ENCODE measurements around the gene GABPB1.

The GABPB1 gene

DNA sequence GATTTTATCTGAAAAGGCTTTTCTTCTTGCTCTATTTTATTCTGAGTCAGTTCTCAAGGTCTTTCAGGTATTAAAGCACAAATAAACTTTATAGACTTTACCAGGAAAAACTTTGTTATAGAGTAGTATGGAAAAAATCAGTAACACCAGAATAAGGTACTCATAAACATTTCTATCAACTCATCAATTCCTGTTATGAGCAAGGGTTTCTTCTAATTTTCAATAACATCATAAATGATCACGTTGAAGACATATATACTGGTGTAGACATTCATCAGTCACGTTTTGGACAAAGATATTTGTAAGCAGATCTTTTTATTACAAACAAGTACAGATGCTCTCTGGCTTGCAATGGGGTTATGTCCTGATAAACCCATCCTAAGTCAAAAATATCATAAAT is 79.9 kb downstream of the GABPB1 start:
- DNase-seq: no peak

DNA sequence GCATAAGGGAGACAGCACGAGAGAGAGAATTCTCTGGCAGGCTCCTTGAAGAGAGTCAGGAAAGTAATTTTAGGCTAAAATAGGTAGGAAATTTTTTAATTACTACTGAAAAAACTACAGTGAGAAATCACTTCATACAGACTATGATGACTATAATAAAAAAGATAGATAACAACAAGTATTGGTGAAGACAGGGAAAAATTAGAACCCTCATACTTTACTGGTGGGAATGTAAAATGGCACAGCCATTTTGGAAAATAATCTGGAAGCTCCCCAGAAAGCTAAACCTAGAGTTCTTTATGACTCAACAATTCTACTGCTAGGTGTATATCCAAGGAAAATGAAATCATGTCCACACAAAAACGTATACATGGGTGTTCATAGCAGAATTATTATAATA is 87.4 kb downstream of the GABPB1 start:
- no peak for DNase-seq

- no peak for DNase-seq
Observed at GRCh38 chr15:50265620-50266019, 89.4 kb downstream of the GABPB1 start, which contains the start of gene HDC. TSS of gene HDC (minus strand) at chr15:50265726. CDS start at chr15:50265623, 103 bp downstream.

DNA sequence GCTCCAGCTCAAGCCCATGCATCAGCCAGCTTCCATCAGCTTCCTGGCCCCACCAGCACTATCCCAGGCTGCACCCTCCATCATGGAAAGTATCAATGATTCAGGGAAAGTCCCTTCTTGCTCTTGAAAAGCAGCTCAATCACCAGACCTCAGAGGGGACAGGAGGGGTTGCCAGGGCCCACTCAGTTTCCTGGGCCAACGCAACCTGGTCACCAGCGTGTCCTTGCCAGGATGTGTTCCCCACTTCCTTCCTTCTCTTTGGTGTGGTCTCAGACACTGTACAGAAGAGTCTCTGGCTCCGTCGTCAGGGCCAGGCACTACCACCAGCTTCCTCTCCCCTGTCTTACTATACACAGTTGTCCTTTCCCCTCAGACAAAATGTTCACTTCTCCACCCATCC is 92.5 kb downstream of the GABPB1 start:
- no peak for DNase-seq

DNA sequence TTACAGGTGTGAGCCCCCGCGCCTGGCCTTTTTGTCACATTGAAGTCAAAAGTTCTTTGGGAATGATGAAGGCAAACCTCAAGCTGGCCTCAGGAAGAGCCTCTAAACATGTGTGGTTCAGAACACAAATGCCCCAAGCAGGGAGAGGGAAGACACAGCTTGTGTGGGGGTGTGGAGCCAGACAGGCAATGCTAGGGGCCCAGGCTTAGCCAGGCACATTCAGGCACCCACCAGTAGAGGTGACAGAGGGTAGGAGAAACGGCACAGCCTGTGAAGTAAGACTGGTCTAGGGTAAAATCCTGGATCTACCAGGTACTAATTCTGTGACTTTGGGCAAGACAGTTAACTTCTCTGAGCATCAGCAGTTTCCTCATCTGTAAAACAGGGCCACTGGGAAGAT is 93.0 kb downstream of the GABPB1 start:
- no peak for DNase-seq

DNA sequence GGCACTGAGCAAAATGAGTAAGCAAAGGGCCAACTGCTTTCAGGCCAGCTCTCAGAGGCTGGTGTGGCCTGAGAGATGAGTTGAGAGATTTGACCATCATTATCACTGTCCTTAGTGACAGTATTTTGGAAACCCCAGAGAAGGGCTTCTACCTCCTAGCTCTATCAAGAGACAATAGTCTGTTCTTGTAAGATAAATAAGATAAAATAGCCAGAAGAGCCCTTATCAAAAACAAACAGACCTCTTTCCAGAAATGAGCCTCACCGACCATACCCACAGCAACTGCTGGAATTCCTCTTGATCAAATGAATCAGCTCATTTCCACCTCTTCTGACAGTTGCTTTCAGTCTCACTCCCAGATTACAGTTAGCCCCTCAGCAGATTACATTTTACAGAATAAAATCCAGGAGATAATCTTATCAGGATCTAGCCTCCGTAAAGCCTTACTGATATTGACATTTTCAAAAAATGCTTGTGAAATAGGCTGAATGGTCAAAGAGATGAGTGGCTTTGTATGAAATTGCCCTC is 94.0 kb downstream of the GABPB1 start:
- DNase-seq: no peak

DNA sequence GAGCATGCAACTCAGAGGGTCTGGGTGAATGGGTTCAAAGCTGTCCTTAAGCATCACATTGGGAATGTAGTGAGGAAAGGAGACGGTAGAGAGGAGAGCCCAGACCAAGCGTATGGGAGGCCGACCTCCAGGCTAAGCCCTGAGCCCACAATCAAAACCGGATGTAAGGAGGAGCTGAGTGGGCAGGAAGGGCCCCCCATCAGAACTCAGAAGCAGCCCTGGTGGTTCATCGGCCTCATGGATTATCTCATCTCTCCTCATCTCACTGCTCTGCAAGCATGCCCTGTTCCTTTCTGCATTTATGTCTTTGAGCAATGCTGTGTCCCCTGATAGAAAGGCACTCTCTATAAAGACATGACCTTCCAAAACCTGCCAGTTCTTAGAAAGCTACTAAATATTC is 95.7 kb downstream of the GABPB1 start:
- DNase-seq: no peak

DNA sequence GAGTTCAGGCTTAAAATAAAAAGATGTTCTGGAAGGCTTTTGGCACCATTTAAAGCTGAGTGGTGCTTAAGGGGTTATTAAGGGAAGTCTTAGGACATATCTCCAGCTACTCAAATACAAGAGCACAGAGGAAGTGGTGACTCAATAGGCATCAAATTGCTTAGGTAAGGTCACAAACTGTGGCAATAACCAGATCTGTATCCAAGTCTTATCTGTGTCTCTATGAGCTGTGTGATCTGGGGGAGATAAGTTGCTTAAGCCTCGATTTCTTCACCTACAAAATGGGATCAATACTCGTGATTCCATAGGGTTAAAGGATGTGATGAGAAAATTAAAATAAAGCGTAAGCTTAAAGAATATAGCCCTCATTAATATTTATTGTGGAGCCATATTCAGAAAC is 97.1 kb downstream of the GABPB1 start:
- DNase-seq: no peak

GRCh38 chr15:50257332-50257731 is 97.7 kb downstream of the GABPB1 start:
- no peak for DNase-seq

- DNase-seq: no peak
Observed at GRCh38 chr15:50256188-50257041, 98.6 kb downstream of the GABPB1 start.

DNA sequence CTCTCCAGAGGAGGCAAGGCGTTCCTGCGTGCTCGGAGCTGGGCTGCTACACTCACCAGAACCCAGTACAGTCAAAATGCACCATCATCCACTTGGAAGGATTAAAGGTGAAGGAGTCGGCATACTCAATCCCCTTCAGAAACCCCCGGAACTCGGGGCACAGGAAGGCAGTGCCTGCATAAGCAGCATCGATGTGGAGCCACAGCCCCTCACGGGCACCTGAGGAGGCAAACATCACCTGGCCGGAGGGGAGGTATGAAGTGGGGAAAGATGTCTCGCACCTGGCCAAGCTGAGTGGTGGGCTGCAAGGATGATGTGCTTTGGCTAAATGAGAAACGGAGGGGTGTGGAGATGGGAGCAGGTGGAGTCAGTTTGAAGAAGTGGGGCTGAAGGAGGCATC is 102.4 kb downstream of the GABPB1 start:
- no peak for DNase-seq

GRCh38 chr15:50251638-50252182 is 103.3 kb downstream of the GABPB1 start:
- no peak for DNase-seq

- no peak for DNase-seq
Observed at GRCh38 chr15:50250760-50251394, 104.1 kb downstream of the GABPB1 start.

GRCh38 chr15:50249704-50250103 is 105.3 kb downstream of the GABPB1 start:
- no peak for DNase-seq

- no peak for DNase-seq
Observed at GRCh38 chr15:50248994-50249582, 105.9 kb downstream of the GABPB1 start.

DNA sequence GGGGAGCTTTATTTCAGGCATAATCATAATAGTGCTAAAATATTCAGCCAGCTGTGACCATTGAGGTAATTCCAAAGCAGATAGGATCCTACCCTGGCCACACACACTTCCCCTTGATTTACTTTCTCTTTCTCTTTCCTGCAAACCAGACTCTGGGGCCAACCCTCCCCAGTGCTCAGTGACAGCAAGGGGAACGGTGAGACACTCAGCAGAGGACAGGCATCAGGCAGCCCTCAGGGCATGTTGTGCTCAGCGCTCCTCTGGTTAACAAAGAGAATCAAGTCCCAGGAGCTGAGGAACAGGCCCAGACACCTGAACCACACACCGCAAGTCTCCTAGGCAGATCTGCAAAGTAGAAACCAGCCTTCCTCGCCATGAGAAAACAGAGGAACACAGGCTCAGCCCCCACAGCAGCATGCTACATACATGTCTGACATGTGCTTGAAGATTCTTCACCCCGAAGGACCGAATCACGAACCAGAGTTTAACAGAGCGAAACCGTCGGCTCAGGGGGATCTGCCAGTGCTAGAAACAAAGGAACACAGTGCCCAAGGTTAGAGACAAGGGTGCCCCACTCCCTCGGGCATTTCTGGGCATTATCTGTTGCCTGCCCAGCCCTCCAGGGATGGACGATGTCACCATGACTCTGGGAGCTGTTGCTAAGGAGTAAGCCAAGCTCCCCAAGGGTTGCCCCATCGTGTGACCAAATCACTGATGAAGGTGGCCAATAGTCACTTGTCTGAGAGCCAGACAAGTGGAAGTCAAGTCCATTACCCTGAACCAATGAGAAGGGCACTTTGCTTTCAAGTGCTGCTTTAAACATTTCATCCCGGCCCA is 107.0 kb downstream of the GABPB1 start:
- no peak for DNase-seq

DNA sequence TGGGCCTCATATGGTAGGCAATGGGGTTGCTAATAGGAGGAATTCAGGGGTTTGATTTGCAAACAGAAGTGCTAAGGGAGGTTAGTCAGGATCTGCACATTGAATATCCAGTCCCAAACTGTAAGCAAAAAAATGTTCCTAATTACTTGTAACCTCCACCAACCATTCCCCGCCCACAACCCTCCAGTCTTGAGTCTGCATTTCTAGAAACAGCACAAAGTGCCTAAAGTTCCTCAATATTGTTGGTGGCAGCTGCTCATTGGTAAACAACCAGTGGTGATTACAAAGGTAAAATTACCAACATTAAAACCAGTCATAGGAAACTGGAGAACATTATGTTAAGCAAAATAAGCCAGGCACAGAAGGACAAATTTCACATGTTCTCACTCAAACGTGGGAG is 108.4 kb downstream of the GABPB1 start:
- no peak for DNase-seq

- DNase-seq: no peak
Observed at GRCh38 chr15:50244959-50245624, 109.9 kb downstream of the GABPB1 start.

GRCh38 chr15:50244153-50244552 is 110.8 kb downstream of the GABPB1 start:
- no peak for DNase-seq

DNA sequence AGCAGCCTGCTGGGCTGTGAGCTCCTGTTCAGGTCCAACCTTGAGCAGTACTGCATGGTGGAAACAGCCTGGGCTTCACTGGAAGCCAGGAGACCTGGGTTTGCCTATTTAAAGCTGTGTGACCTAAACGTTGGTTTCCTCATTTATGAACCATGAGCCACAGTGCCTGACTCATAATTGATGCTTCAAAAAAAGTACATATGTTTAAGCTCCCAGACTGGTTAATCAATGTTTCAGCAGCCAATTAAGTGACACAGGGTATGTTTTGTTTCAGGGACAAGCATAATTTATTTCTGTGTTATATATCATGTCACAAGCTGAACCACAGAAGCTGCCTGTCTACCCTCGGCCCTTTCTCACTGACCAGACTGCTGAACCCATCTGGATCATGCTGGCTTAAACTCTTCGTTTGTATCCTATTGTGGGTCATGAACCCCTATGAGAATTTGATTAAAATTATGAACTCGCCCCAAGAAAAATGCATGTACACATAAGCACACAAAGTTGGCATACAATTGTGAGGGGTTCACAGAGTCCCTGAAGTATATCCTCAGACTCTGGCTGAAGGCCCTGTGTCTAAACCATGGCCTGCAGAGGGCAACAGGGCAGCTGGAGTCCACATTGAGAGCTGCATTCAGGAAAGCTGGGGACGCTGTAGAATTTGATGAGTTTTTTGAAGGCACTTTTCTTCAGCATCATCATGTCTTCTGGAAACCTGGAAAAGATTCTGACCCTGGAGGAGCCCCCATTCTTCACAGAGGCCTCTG is 113.1 kb downstream of the GABPB1 start:
- no peak for DNase-seq

DNA sequence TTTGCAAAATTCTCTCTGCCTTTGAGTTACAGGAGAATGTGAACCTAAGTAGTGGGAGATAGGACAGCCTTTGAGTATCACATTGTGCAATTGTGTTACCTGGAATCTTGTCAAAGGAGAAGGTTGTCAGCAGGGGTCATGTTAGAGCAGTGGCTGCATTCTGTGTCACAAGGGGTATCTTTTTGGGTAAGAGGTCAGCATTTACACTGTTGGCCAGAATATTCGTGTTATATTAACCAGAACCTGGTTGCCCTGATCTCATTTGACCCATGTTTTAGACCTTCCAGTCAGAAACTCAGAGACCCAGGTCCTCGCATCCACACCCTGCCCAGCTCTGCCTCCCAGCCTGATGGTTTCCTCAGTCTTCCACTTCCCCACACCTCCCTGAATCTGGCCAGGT is 116.7 kb downstream of the GABPB1 start:
- DNase-seq: no peak
